Caki2 (cell line): ENCODE results near the gene MORN1. TPM values are rescaled to one million over a fixed set of nuclear protein-coding genes. Genes with fewer than 3 reads are reported as not detected.

Source experiments
- DNase-seq: peaks from one replicate; pipeline ENCODE4 v3.0.0-alpha.2; 2015; ENCODE audit warnings: low read depth
- in situ Hi-C: cut with HindIII; loops from 2 replicates; pipeline ENCODE4 v1.10.0; 2016; ENCODE audit warnings: low sequenced_read_pairs, low pct_unique_long_range_greater_than_20kb, mixed read lengths
- total RNA-seq: library from RNA; depleted of rRNA; stranded (reverse); fragments of >200 nt; shearing (Covaris generic); gene quantifications from 2 replicates; pipeline ENCODE4 v1.2.3, GENCODE V29; 2014; ENCODE audit warnings: low replicate concordance

Gene MORN1
- total RNA-seq, 1 experiment from 2014 or later, result 20.3 TPM

DNA sequence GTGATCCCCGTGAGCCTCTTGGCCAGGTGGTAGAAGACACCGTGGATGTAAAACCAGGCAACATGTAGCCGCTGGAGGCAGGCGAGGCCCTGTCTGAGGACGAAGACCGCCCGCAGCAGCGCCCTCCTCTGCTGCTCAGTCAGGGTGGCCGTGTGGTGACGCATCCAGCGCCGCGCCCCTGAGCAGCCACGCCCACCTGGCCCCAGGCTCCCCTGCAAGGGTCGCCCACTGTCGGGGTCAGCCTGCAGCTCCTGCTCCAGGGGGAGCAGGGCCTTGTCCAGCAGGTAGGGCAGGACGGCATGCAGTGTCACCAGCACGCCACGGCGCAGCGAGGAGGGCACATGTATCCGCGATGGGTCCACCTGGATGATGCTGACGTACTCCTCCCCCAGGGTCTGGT lies 17.1 kb upstream of the MORN1 start:
- in situ Hi-C loops, result no loop called here
- DNase-seq, result no peak

- DNase-seq, result no peak
- in situ Hi-C loops, result no loop called here
Observed at GRCh38 chr1:2407991-2408275, 16.6 kb upstream of the MORN1 start.

- DNase-seq, result no peak
- in situ Hi-C loops, result no loop called here
Observed at GRCh38 chr1:2407166-2407990, 16.0 kb upstream of the MORN1 start.

DNA sequence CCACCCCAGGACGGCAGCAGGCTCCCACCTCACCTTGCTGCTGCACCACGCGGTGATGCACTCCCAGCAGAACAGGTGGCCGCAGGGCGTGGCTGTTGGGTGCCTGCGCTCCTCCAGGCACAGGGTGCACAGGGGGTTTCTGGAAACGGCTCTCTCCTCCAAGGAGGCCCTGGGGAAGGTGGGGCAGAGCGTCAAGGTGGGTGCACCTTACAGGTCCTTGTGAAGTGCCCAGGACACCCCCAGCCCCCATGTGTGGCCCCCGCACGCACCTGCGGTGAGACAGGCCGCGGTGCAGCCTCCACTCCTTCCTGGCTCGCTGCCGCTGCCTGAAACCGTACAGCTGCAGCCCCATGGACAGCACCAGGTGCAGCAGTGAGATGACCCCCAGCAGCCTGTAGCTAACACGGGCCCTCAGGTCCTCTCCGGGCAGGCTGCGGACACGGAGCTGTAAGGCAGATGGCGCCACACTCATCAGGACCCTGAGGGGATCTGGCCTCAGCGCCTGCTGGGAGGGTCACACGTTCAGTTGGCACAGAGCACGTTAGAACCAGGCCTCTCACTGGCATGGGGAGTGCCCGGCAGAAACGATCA lies 15.2 kb upstream of the MORN1 start:
- no peak for DNase-seq
- in situ Hi-C loops, result no loop called here

GRCh38 chr1:2405588-2406295 lies 14.4 kb upstream of the MORN1 start:
- no peak for DNase-seq
- in situ Hi-C loops, result no loop called here

- in situ Hi-C loops, result no loop called here
- no peak for DNase-seq
Observed at GRCh38 chr1:2404890-2405511, 13.6 kb upstream of the MORN1 start.

- in situ Hi-C loops, result no loop called here
- DNase-seq, result no peak
Observed at GRCh38 chr1:2404142-2404889, 13.0 kb upstream of the MORN1 start.

DNA sequence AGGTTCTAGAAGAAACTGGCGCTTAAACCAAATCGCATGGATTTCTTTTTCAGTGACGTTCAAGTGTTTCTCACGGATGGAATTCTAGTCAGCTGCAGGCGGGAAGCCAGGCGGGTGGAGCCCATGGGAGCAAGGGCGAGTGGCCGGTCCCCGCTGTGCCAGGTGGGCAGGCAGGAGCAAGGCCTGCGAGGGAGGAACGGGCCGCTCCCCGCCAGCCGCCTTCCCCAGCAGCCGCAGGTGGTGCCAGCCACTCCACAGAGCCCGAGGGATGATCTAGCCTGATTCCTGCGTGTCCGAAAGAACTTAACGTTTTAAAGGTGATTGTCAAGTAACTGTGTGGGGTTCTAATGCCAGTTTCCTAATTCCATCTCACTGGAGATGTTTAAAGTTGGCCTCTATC lies 11.9 kb upstream of the MORN1 start:
- DNase-seq, result no peak
- in situ Hi-C loops, result no loop called here

DNA sequence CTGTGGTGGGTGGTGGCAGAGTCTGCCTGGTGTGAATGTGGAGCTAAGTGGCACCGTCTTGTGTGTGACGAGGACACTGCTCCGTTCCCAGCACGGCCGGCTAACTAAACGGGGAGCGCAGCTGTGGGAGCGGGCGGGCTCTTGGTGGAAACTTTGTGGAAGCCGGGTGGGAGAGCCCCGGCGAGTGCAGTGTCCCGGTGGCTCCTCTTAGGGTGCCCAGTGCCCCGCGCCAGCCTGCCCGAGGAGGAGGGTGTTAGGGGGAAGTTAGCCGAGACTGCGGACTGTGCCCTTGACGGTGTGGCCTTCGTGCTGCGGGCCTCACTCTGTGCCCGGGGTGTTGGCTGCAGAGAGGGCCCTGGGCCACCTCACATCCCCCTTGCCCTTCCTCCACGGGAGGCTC lies 11.1 kb upstream of the MORN1 start:
- no peak for DNase-seq
- in situ Hi-C loops, result no loop called here

DNA sequence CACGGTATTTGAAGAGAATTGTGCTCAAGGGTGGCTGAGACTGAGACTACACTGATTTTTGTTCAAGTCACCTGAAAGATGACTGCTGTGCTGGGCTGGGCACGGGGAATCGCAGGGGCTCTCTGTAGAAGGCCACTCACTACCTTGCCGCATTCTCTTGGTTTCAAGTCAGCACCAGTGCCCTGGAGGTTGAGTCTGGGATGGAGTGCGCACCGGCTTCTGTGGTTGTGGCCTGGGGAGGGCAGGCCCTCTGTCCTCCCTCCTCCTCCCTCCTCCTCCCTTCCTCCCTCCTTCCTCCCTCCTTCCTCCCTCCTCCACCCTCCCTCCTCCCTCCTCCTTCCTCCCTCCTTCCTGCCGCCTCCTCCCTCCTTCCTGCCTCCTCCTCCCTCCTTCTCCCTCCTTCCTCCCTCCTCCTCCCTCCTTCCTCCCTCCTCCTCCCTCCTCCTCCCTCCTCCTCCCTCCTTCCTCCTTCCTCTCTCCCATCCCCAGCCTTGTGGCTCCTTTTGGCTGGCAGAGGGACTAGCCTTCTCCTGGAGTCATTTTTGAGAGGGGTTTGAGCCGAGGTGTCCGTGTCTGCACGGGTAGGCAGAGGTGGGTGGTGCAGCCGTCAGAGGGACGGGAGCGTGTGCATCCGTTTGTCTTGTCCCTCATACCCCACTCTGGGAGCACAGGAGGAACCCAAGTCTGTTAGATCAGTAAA lies 9.7 kb upstream of the MORN1 start:
- DNase-seq, result no peak
- in situ Hi-C loops, result no loop called here

DNA sequence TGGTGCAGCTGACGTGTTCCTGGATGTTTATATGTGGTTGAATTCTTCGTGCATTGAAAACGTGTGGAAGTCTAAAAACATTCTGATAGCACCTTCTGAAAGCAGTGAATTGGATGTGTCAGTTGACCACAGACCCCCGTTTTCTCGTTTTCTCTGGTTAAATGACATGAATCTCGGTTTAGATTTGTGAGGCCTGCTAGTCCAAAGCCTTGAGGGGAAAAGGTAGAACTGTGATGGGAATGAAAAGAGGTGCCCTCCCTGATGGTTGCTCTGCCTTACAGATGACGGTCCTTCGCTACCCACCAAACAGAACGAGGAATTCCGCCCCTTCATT lies 9.2 kb upstream of the MORN1 start:
- in situ Hi-C loops, result no loop called here

GRCh38 chr1:2399890-2400575 lies 8.7 kb upstream of the MORN1 start:
- in situ Hi-C loops, result loop anchor here (10.0 kb wide), 1 partner anchor 205 kb away; the partner anchor contains the start of gene FAAP20
- DNase-seq, result no peak

More for the DNA sequence above, 9.2 kb upstream of the MORN1 start:
- DNase-seq, result no peak

DNA sequence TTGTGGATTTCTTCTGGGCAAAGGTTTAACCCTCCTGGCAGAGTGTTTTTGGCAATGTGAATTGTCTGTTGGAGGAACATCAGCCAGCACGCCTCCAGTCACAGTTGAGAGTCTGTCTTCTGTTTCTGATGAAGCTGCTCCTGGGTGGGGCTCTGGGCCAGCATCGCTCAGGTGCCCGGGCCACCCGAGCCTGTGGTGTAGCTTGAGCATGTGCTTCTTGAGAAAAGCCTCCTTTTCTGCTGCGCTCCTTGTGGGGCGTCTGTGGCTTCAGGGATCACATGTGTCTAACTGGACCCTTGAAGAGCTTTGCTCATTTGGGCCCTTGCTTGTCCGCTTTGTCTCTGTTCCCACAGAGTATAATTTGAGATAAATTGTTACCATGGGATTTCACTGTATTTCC lies 7.5 kb upstream of the MORN1 start:
- in situ Hi-C loops, result loop anchor here (10.0 kb wide), 1 partner anchor 204 kb away; the partner anchor contains the start of gene FAAP20
- DNase-seq, result no peak

DNA sequence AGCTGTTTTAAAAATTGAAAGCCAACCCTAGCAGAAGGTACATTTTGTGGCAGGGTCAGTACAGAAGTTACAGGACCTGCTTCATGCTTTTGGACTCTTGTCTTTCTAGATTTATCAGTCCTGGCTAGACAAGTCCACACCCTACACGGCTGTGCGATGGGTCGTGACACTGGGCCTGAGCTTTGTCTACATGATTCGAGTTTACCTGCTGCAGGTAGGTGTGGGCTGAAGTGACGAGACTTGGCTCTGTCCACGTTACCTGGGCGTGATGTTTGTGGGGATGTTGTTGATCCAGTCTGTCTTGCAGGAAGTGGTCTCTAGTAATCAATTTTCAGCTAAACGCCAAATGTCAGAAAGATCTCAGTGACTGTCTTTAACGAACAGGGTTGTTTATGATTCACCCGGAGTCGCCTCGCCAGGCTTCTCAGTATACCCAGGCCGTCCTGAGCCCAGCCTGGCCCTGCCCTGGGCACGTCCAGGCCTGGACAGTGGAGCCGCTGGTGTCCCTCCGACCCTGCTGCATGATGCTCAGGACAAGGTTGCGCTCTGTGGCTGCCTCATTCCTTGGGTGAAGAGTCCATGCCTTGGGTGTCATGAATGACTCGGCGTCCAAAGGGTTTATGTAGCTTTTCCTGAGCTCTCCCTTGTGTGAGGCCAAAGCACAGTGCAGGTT lies 5.8 kb upstream of the MORN1 start:
- in situ Hi-C loops, result loop anchor here (10.0 kb wide), 1 partner anchor 202 kb away; the partner anchor contains the start of gene FAAP20
- DNase-seq, result no peak

GRCh38 chr1:2396476-2396875 lies 5.1 kb upstream of the MORN1 start:
- in situ Hi-C loops, result loop anchor here (10.0 kb wide), 1 partner anchor 202 kb away; the partner anchor contains the start of gene FAAP20
- no peak for DNase-seq

DNA sequence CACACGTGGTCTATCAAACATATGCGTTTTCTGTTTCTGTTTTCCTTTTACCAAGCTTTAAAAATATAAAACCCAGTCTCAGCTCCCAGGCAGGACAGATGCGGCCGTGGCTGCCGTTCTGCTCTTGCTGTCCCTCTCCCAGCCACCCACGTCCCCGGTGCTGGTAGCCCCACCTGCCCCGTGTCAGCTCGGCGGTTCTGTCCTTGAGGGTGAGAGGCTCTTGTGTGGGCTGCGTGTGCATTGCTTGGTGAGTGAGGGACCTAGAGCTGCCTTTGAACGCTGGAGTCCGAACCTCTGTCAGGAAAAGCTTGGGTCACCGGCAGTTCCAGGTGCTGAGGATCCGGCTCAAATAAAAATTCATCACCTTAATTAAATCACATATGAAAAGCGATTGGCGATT lies 4.7 kb upstream of the MORN1 start:
- no peak for DNase-seq
- in situ Hi-C loops, result loop anchor here (10.0 kb wide), 1 partner anchor 201 kb away; the partner anchor contains the start of gene FAAP20

DNA sequence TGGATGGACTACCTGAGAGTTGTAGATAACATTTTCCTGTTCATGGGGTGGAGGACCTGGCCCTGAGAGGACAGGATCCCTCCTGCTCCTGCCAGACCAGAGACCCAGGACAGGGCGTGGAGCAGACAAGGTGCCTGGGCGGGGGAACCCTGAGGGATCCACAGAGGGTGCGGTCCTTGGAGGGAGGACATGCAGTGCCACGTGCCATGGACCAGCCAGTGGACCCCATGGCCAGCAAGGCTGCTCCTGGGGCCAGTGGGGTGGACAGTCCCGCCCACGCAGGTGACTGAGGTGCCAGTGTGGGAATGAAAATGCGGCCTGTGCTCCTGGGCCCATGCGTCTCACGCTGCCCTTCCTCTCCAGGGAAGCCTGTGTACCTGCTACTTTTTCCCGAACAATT lies 3.9 kb upstream of the MORN1 start:
- DNase-seq, result no peak

More for the DNA sequence above, 3.9 kb upstream of the MORN1 start:
- in situ Hi-C loops, result loop anchor here (10.0 kb wide), 1 partner anchor 200 kb away; the partner anchor contains the start of gene FAAP20
